Kidney (tissue), 14 donors: ENCODE data around the gene GARRE1. TPM values are rescaled to one million over a fixed set of nuclear protein-coding genes. Genes with fewer than 3 reads are reported as not detected.
"Not testable (repeated sequence)": the region's sequence is repeated elsewhere in the genome, so short reads cannot be mapped to it uniquely, and the experiment has no call there.

ENCODE experiments used
- DNase-seq, 5 donors: peaks; one replicate each; pipeline ENCODE4 v3.0.0-alpha.2; 2013 to 2020
- FAIRE-seq: peaks from 2 replicates; lab custom pipeline; 2012; peaks lifted over from hg19 to GRCh38; lab: Jason Lieb, UNC
- H3K27ac ChIP-seq, 2 donors: one replicate each; pipeline ENCODE4 v1.7.0; 2013; ENCODE audit warnings: low read depth in 2 of 2, low read length in 2 of 2, inconsistent platforms in 1 of 2
- H3K27me3 ChIP-seq: one replicate; pipeline ENCODE4 v1.7.1; 2013; ENCODE audit warnings: low read length, inconsistent platforms; ENCODE audit not compliant: control insufficient read depth, insufficient read depth
- H3K36me3 ChIP-seq, 3 donors: one replicate each; pipeline versions ENCODE4 v1.7.0 to v1.7.1; 2013; ENCODE audit warnings: low read length in 3 of 3, control low read depth in 1 of 3, inconsistent platforms in 1 of 3; ENCODE audit not compliant: insufficient read depth in 3 of 3, control insufficient read depth in 2 of 3
- H3K4me1 ChIP-seq, 3 donors: one replicate each; pipeline versions ENCODE4 v1.7.0 to v1.7.1; 2013; ENCODE audit warnings: low read length in 3 of 3, inconsistent platforms in 1 of 3, low read depth in 1 of 3; ENCODE audit not compliant: control insufficient read depth in 2 of 3, insufficient read depth in 2 of 3
- H3K4me3 ChIP-seq, 3 donors: one replicate each; pipeline versions ENCODE4 v1.7.0 to v1.8.1; 2013; ENCODE audit warnings: low read length in 3 of 3, control low read depth in 1 of 3, inconsistent platforms in 1 of 3
- H3K9ac ChIP-seq, 3 donors: one replicate each; pipeline versions ENCODE4 v1.7.0 to v1.7.1; 2013; ENCODE audit warnings: low read length in 3 of 3, control low read depth in 1 of 3, inconsistent platforms in 1 of 3
- H3K9me3 ChIP-seq, 3 donors: one replicate each; pipeline versions ENCODE4 v1.7.0 to v1.7.1; 2013; ENCODE audit warnings: low read length in 3 of 3, control low read depth in 1 of 3, inconsistent platforms in 1 of 3; ENCODE audit not compliant: control insufficient read depth in 2 of 3, insufficient read depth in 1 of 3
- intact Hi-C: fragments of 100-400 bp; cut with DNase I; formaldehyde crosslinking; loops from one replicate; pipeline ENCODE4 v1.11.1; 2022
- polyA plus RNA-seq: library from polyadenylated mRNA; stranded (reverse); fragments of 350-450 nt; fragmentation: Illumina TruSeq; extraction: RNeasy Lipid Tissue Mini Kit (QIAGEN cat#74804); gene quantifications from one replicate; pipeline ENCODE4 v1.2.3, GENCODE V29; 2014; ENCODE audit warnings: low read depth, low replicate concordance; ENCODE audit not compliant: insufficient read depth
- total RNA-seq: library from RNA; stranded (reverse); fragmentation: NEBNext Ultra II Directional; extraction: Animal tissue kit (Norgen Biotek cat#: 25700); gene quantifications from one replicate; pipeline ENCODE4 v1.2.1, GENCODE V29; 2021
- TF ChIP-seq, protein P1 (sequence below): IDR thresholded peaks from 3 replicates; pipeline ENCODE4 v1.5.1; 2012; ENCODE audit warnings: mild to moderate bottlenecking, moderate library complexity, borderline replicate concordance; ENCODE audit not compliant: insufficient read depth; ENCODE audit errors: extremely low read depth
- donor health status: control.
- donor health status: control.
- donor health status: control.
- donor health status: control.
- donor health status: control.
- donor health status: DM: yes; HTN: yes; CAD: no.
- donor health status: Normal renal cell carcinoma (clear cell type).

The GARRE1 gene
- total and polyA plus RNA-seq, 2 donors from 2014 or later = 5.5 to 37.7 TPM

DNA sequence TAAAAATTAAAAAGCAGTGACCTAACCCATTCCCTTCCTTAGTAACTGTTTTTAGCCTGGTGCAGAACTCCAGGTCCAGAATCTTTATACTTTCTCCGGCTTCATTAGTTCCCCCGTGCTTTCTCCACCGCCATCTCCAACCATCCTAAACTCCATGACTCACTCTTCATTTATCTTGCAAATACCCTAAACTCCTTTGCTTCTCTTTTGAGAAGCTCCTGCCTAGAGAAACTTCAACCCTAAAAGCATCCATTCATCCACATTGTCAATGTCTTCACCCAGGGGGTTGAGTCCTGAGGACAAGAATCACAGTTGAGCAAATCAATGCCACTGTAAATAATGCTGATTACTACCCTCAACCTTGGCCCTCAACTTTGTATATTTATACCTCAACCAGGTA, 17.1 kb upstream of the GARRE1 start:
- DNase-seq (no peak), FAIRE-seq (no peak)
- peaks cover 0 to 2% (median 0%) of the 10 kb centered on the region in 3 donors for H3K4me1 ChIP-seq
- no peak overlapping the region for H3K4me3 ChIP-seq
- intact Hi-C loops = no loop called here
- no peaks in the 10 kb centered on the region for H3K9me3 ChIP-seq
- no peak overlapping the region for H3K27ac ChIP-seq
- H3K27me3 ChIP-seq = no peaks in the 10 kb centered on the region
- no peaks in the 10 kb centered on the region for H3K36me3 ChIP-seq
- TF ChIP-seq, protein P1, sequence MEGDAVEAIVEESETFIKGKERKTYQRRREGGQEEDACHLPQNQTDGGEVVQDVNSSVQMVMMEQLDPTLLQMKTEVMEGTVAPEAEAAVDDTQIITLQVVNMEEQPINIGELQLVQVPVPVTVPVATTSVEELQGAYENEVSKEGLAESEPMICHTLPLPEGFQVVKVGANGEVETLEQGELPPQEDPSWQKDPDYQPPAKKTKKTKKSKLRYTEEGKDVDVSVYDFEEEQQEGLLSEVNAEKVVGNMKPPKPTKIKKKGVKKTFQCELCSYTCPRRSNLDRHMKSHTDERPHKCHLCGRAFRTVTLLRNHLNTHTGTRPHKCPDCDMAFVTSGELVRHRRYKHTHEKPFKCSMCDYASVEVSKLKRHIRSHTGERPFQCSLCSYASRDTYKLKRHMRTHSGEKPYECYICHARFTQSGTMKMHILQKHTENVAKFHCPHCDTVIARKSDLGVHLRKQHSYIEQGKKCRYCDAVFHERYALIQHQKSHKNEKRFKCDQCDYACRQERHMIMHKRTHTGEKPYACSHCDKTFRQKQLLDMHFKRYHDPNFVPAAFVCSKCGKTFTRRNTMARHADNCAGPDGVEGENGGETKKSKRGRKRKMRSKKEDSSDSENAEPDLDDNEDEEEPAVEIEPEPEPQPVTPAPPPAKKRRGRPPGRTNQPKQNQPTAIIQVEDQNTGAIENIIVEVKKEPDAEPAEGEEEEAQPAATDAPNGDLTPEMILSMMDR = no peak
- no peak overlapping the region for H3K9ac ChIP-seq

DNA sequence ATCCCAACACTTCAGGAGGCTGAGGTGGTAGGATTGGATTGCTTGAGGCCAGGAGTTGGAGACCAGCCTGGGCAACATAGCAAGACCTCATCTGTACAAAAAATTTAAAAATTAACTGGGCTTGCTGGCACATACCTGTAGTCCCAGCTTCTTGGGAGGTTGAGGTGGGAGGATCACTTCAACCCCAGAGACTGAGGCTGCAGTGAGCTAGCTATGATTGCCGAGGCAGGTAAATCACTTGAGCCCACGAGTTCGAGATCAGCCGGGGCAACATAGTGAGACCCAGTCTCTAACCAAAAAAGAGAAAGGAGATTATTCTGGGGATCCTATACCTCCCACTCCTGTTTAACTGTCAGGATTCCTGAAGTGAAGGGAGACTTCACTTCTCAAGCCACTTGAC, 16.4 kb upstream of the GARRE1 start:
- Histone ChIP-seq H3K9ac (no peak overlapping the region), H3K27ac (no peak overlapping the region), H3K27me3 (no peaks in the 10 kb centered on the region), H3K36me3 (no peaks in the 10 kb centered on the region), H3K4me3 (no peak overlapping the region), H3K9me3 (no peaks in the 10 kb centered on the region), H3K4me1 (peaks cover 0 to 2% (median 0%) of the 10 kb centered on the region in 3 donors)
- FAIRE-seq = no peak
- intact Hi-C loops = no loop called here
- TF ChIP-seq, protein P1 = no peak
- DNase-seq = no peak

DNA sequence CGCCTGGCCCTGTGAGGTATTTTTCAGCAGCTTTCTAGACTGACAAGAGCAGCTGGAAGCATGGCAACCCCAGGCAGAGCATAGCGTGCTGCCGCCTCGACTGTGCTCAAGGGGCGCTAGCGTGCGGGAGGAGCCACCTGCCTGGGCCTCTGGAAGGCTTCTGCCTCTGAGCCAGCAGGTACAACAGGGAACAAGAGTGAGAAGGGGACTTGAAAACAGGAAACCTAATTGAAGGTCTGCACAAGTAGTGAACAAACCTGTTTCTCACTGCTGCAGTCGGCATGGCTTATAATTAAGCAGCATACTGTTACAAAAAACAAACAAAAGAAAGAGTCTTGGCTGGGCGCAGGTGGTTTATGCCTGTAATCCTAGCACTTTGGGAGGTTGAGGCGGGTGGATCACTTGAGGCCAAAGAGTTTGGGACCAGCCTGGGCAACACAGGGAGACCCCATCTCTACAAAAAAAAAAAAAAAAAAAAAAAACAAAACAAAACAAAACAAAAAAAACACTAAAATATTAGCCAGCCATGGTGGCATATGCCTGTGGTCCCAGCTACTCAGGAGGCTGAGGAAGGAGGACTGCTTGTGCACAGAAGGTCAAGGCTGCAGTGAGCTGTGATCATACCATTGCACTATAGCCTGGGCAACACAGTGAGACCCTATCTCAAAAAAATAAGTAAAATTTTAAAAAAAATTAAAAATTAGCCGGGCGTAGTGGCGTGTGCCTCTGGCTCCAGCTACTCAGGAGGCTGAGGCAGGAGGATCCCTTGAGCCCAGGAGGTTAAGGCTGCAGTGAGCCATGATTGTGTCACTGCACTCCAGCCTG, 12.6 kb upstream of the GARRE1 start:
- Histone ChIP-seq H3K9me3 (no peaks in the 10 kb centered on the region), H3K4me1 (no peaks in the 10 kb centered on the region), H3K9ac (no peak overlapping the region), H3K27ac (no peak overlapping the region), H3K36me3 (no peaks in the 10 kb centered on the region), H3K4me3 (no peak overlapping the region), H3K27me3 (no peaks in the 10 kb centered on the region)
- TF ChIP-seq, protein P1 = peak; percentile 44
- intact Hi-C loops = no loop called here
- DNase-seq (peak in 4 of 5 donors; percentile 65 to 75 (median 72)), FAIRE-seq (no peak)

- FAIRE-seq, intact Hi-C loops, H3K4me3 ChIP-seq, H3K9me3 ChIP-seq, H3K36me3 ChIP-seq, H3K4me1 ChIP-seq, H3K27me3 ChIP-seq, DNase-seq, H3K9ac ChIP-seq, H3K27ac ChIP-seq: not testable (repeated sequence)
Observed at GRCh38 chr19:34243138-34243875, 11.0 kb upstream of the GARRE1 start.
